Pancreas (tissue), 10 donors: ENCODE measurements around the gene OBSL1. TPM values are rescaled to one million over a fixed set of nuclear protein-coding genes. Genes with fewer than 3 reads are reported as not detected.

ENCODE experiments used
- ATAC-seq, 4 donors: fragments of 200-7000 bp; cut with Tn5 transposase; one replicate each; pipeline versions ENCODE4 v1.8.0 to v1.9.1; 2020; ENCODE audit warnings: mild to moderate bottlenecking in 4 of 4, moderate library complexity in 4 of 4
- DNase-seq, 6 donors: peaks; one replicate each; pipeline ENCODE4 v3.0.0-alpha.2; 2020
- FAIRE-seq: peaks from 2 replicates; lab custom pipeline; 2012; peaks lifted over from hg19 to GRCh38; lab: Jason Lieb, UNC
- H3K27ac ChIP-seq, 4 donors: fragments of 200-600 bp; sonication (generic); 1 replicate in 3 of 4; 2 replicates in 1 of 4; pipeline versions ENCODE4 v1.5.0 to v1.8.0; 2020
- H3K27me3 ChIP-seq, 4 donors: fragments of 200-600 bp; one replicate each; pipeline ENCODE4 v1.8.0; 2021
- H3K36me3 ChIP-seq, 3 donors: fragments of 200-600 bp; sonication (generic) in 1 of 3; one replicate each; pipeline versions ENCODE4 v1.5.0 to v1.8.0; 2020 to 2021
- H3K4me1 ChIP-seq, 3 donors: fragments of 200-600 bp; one replicate each; pipeline ENCODE4 v1.8.0; 2021
- H3K4me3 ChIP-seq, 4 donors: fragments of 200-600 bp; sonication (generic) in 2 of 4; one replicate each; pipeline versions ENCODE4 v1.5.0 to v1.8.0; 2020 to 2021
- H3K9me3 ChIP-seq, 4 donors: fragments of 200-600 bp; one replicate each; pipeline ENCODE4 v1.8.0; 2021
- WGBS, 2 donors: extraction: QIAGEN DNeasy Blood & Tissue Kit; methylation state at CpG; one replicate each; pipeline ENCODE4 v1.1.7; 2013; 5-methylcytosine and 5-hydroxymethylcytosine counted together
- intact Hi-C, 3 donors: fragments of 100-400 bp; cut with DNase I; formaldehyde crosslinking; loops; one replicate each; pipeline versions ENCODE4 v1.11.1 to v1.14.2; 2022
- polyA plus RNA-seq, 2 donors: library from polyadenylated mRNA; stranded (reverse); fragments of 200-250 nt; gene quantifications; one replicate each; pipeline ENCODE4 v1.2.3, GENCODE V29; 2013
- total RNA-seq, 6 donors: library from RNA; stranded (reverse); fragmentation: NEBNext Ultra II Directional in 4 of 6; extraction: Animal tissue kit (Norgen Biotek cat#: 25700) in 4 of 6; gene quantifications; one replicate each; pipeline versions ENCODE4 v1.2.1 to v1.2.4, GENCODE V29; 2021 to 2023
- TF ChIP-seq, protein P1 (sequence below), 4 donors: fragments of 200-600 bp; sonication (generic) in 3 of 4; IDR thresholded peaks; one replicate each; pipeline versions ENCODE4 v1.5.0 to v1.8.0; 2021; ENCODE audit warnings: antibody characterized with exemption in 4 of 4
- donor health status: healthy with polysubstance abuse.
- donor health status: DM: no; HTN: no; CAD: no; lungs with moderate emphysema.
- donor health status: DM: no; HTN: no; CAD: no.
- donor health status: control.
- donor health status: control.
- donor health status: Bipolar disorder and iron deficiency.
- donor health status: DM: yes; HTN: yes; CAD: no.
- donor health status: DM: no; HTN: no; CAD: no.
- donor health status: DM: no; HTN: no; CAD: no.
- donor health status: DM: yes; HTN: yes; CAD: no.

Gene OBSL1
- total and polyA plus RNA-seq, 8 donors, result 54.7 to 332 (median 74.0) TPM

DNA sequence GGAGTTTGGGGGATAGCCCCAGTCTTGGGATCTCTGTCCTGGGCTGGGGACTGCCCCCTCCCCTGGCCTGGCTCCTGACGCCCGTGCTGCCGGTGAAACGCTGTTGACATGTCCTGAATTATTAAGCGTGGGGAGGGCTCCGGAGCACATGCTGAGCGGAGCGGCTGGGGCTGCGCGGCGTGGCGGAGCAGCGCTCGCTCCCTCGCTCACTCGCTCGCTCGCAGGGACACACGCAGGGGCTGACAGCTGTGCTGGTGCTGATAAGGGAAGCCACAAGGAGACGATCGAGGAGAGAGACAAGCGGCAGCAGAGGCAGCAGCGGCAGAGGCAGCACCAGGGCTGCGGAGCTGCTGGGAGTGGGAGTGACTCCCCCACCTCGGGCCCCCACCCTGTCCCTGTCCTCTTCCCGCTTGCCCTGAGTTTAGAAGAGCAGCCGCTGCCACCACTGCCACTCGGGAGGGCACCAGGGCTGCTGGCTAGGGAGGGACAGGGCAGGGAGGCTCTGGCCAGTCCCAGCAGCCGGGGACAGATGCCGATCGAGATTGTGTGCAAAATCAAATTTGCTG lies 57.1 kb downstream of the OBSL1 start, which contains the start of gene ASIC4:
ASIC4 (plus strand) TSS at position 287 of the 566 bp plus-strand sequence; CDS start at position 530, 243 bp downstream.
- no peaks in the 10 kb centered on the region for H3K4me1 ChIP-seq
- no peaks in the 10 kb centered on the region for H3K9me3 ChIP-seq
- H3K27me3 ChIP-seq, result no peaks in the 10 kb centered on the region
- FAIRE-seq, result no peak
- no peak for DNase-seq
- no peak within 1 kb of the TSS for H3K27ac ChIP-seq
- TF ChIP-seq, protein P1, sequence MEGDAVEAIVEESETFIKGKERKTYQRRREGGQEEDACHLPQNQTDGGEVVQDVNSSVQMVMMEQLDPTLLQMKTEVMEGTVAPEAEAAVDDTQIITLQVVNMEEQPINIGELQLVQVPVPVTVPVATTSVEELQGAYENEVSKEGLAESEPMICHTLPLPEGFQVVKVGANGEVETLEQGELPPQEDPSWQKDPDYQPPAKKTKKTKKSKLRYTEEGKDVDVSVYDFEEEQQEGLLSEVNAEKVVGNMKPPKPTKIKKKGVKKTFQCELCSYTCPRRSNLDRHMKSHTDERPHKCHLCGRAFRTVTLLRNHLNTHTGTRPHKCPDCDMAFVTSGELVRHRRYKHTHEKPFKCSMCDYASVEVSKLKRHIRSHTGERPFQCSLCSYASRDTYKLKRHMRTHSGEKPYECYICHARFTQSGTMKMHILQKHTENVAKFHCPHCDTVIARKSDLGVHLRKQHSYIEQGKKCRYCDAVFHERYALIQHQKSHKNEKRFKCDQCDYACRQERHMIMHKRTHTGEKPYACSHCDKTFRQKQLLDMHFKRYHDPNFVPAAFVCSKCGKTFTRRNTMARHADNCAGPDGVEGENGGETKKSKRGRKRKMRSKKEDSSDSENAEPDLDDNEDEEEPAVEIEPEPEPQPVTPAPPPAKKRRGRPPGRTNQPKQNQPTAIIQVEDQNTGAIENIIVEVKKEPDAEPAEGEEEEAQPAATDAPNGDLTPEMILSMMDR (IDR thresholded peaks at IDR 0.05), result no peak
- no peaks in the 10 kb centered on the region for H3K36me3 ChIP-seq
- intact Hi-C loops, result no loop called here
- no peak within 1 kb of the TSS for H3K4me3 ChIP-seq
- 12 to 17% methylated on average over 30 to 31 of the region's 31 CpGs for WGBS, 2 donors
- peak in 2 of 4 donors; percentile 9 to 13 for ATAC-seq

- no peaks in the 10 kb centered on the region for H3K9me3 ChIP-seq
- H3K4me3 ChIP-seq, result no peak overlapping the region
- no peaks in the 10 kb centered on the region for H3K27me3 ChIP-seq
- ATAC-seq (no peak), DNase-seq (no peak), FAIRE-seq (no peak)
- no peak overlapping the region for H3K27ac ChIP-seq
- H3K36me3 ChIP-seq, result no peaks in the 10 kb centered on the region
- TF ChIP-seq, protein P1 (IDR thresholded peaks at IDR 0.05), result no peak
- H3K4me1 ChIP-seq, result peaks cover 0 to 4% (median 0%) of the 10 kb centered on the region in 3 donors
- intact Hi-C loops, result no loop called here
- 26 to 40% methylated on average over 4 of the region's 4 CpGs for WGBS, 2 donors
Measured at GRCh38 chr2:219513787-219514186, 57.6 kb downstream of the OBSL1 start.

- H3K27me3 ChIP-seq, result no peaks in the 10 kb centered on the region
- peaks cover 0 to 4% (median 0%) of the 10 kb centered on the region in 3 donors for H3K4me1 ChIP-seq
- H3K4me3 ChIP-seq, result no peak overlapping the region
- TF ChIP-seq, protein P1 (IDR thresholded peaks at IDR 0.05), result no peak
- DNase-seq (peak in 1 of 6 donors; percentile 18), FAIRE-seq (no peak), ATAC-seq (no peak)
- intact Hi-C loops, result no loop called here
- H3K9me3 ChIP-seq, result no peaks in the 10 kb centered on the region
- H3K27ac ChIP-seq, result no peak overlapping the region
- 11 to 13% methylated on average over 15 to 16 of the region's 16 CpGs for WGBS, 2 donors
- no peaks in the 10 kb centered on the region for H3K36me3 ChIP-seq
Measured at GRCh38 chr2:219512524-219513216, 58.7 kb downstream of the OBSL1 start.

DNA sequence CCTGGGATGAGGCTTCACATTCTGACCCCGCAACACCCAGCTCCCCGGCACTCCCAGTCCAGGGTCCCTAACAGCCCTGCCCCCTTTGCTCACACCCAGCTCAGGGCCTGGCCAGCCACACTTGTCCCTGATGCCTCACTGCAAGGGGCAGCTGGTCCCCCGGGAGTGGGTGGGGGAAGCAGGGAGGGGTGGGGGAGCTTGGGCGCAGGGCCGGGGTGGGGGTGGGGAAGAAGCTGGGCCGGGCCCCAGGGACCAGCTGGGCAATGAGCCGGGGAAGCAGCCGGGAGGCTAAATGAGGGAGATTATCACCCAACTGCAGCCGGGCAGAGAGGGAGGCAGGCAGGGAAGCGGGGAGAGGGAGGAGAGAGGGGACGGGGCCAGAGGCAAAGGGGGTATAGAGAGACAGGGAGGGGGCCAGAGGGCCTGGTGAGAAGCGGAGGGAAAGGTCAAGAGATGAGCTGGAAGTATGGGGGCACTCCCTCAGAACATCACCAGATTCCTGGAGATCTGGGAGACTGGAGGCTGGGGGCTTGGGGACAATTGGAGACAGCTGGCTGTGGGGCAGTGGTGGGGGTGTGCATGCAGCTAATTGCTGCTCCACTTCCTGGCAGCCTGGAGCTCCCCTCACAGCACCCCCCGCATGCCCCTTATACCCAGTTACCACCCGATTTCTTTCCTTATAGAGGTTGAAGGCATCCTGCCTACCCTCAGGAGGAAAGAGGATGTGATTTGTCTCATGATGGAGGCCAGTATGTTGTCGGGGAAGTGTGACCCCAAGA lies 59.6 kb downstream of the OBSL1 start:
- FAIRE-seq (no peak), DNase-seq (peak in 2 of 6 donors; percentile 24 to 69), ATAC-seq (no peak)
- Histone ChIP-seq H3K36me3 (peaks cover 0 to under 1% (median 0%) of the 10 kb centered on the region in 3 donors), H3K4me3 (no peak overlapping the region), H3K27ac (no peak overlapping the region), H3K9me3 (no peaks in the 10 kb centered on the region), H3K4me1 (peaks cover 0 to 4% (median 0%) of the 10 kb centered on the region in 3 donors), H3K27me3 (no peaks in the 10 kb centered on the region)
- 28 to 33% methylated on average over 14 to 15 of the region's 15 CpGs for WGBS, 2 donors
- intact Hi-C loops, result no loop called here
- TF ChIP-seq, protein P1 (IDR thresholded peaks at IDR 0.05), result no peak
